ENCODE data around the gene PTPRM. TPM values are rescaled to one million over a fixed set of nuclear protein-coding genes. Genes with fewer than 3 reads are reported as not detected.

The PTPRM gene
- total RNA-seq, 1 experiment from 2014 or later, result 100.0 TPM

DNA sequence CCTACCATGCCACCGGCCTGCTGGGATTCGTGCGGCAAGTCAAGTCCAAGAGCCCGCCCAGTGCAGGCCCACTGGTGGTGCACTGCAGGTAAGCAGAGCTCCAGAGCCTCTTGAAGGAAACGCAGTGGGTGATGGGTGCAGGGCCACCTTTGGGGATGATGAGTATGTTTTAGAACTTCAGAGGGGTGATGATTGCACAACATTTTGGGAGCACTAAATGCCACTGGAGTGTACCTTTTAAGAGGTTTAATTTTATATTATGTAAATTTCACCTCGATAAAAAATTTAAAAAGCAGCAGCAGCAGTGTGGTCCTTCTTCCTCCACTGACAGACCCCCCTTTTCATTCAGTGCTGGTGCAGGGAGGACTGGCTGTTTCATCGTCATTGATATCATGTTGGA lies 809.0 kb downstream of the PTPRM start:
- Histone ChIP-seq H3K4me3 (ENCODE audit: low read depth, low read length) (no peak overlapping the region), H3K36me3 (ENCODE audit: control insufficient read depth, insufficient read depth, low read length) (peaks cover 1% of the 10 kb centered on the region), H3K4me1 (peaks cover 9% of the 10 kb centered on the region), H3K9me3 (no peaks in the 10 kb centered on the region), H3K27me3 (replicated peaks; ENCODE audit: control insufficient read depth, insufficient read depth, low read length) (no peaks in the 10 kb centered on the region)
- H3K27me3 Mint-ChIP-seq (ENCODE audit: insufficient read depth, unreplicated experiment), result no peaks in the 10 kb centered on the region
- DNase-seq, result no peak
- H3K4me3 Mint-ChIP-seq (ENCODE audit: unreplicated experiment), result no peak overlapping the region
- TF ChIP-seq, protein P1, sequence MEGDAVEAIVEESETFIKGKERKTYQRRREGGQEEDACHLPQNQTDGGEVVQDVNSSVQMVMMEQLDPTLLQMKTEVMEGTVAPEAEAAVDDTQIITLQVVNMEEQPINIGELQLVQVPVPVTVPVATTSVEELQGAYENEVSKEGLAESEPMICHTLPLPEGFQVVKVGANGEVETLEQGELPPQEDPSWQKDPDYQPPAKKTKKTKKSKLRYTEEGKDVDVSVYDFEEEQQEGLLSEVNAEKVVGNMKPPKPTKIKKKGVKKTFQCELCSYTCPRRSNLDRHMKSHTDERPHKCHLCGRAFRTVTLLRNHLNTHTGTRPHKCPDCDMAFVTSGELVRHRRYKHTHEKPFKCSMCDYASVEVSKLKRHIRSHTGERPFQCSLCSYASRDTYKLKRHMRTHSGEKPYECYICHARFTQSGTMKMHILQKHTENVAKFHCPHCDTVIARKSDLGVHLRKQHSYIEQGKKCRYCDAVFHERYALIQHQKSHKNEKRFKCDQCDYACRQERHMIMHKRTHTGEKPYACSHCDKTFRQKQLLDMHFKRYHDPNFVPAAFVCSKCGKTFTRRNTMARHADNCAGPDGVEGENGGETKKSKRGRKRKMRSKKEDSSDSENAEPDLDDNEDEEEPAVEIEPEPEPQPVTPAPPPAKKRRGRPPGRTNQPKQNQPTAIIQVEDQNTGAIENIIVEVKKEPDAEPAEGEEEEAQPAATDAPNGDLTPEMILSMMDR (IDR thresholded peaks at IDR 0.05; ENCODE audit: insufficient read depth in 1 of 2, low read depth in 1 of 2, low read length in 1 of 2, severe bottlenecking in 1 of 2, unreplicated experiment in 1 of 2), result no peak
- CTCF ChIA-PET, result interaction anchor here (0.6 kb wide), 1 partner anchor 1113 kb away, joined by 3 read pairs; no protein-coding TSS in a partner anchor
- intact Hi-C loops (cut with micrococcal nuclease; ENCODE audit: unreplicated experiment), result no loop called here
- peaks cover 56% of the 10 kb centered on the region for H3K36me3 Mint-ChIP-seq (ENCODE audit: insufficient read depth, unreplicated experiment)
- H3K4me1 Mint-ChIP-seq (ENCODE audit: low read depth, unreplicated experiment), result peaks cover 8% of the 10 kb centered on the region
- H3K9me3 Mint-ChIP-seq (ENCODE audit: unreplicated experiment), result no peaks in the 10 kb centered on the region
- H3K27ac Mint-ChIP-seq (ENCODE audit: unreplicated experiment), result peak overlapping the region; percentile 43
- POLR2A ChIA-PET, result no interaction called here
- BruUV-seq (replicated peaks), result no TSS peak

DNA sequence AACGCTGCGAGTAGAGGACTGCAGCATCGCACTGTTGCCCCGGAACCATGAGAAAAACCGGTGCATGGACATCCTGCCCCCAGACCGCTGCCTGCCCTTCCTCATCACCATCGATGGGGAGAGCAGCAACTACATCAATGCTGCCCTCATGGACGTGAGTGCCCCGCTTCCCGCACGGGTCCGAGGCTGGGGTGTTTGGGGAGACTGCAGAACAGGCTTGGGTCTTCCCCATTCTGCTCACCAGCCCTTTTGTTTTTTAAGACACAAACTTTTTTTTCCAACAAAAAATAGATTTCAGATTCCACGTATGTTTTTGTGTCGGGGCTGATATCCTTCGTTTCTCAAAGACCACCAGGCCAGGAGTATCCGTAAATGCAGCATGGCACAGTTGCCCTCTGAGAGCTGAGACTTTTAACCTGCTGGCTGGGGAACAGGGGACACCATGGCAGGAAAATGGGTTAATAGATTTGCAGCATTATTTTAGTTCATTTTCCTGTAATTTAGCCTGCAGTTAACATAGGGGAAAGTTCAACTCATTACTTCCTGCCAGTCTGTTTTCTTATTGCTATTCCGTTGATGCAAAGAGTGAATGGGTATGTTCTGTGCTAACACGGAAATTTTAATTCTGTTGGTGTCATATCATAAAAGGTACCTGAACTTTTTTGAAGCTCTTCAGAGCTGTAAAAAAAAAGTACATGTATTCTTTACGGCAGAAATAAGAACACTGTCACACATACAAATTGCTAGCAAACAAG lies 812.2 kb downstream of the PTPRM start:
- no peaks in the 10 kb centered on the region for H3K9me3 Mint-ChIP-seq (ENCODE audit: unreplicated experiment)
- peaks cover 7% of the 10 kb centered on the region for H3K4me1 Mint-ChIP-seq (ENCODE audit: low read depth, unreplicated experiment)
- no peaks in the 10 kb centered on the region for H3K27me3 ChIP-seq (replicated peaks; ENCODE audit: control insufficient read depth, insufficient read depth, low read length)
- H3K4me3 ChIP-seq (ENCODE audit: low read depth, low read length), result no peak overlapping the region
- TF ChIP-seq, protein P1 (IDR thresholded peaks at IDR 0.05; ENCODE audit: insufficient read depth in 1 of 2, low read depth in 1 of 2, low read length in 1 of 2, severe bottlenecking in 1 of 2, unreplicated experiment in 1 of 2), result no peak
- no peak overlapping the region for H3K27ac Mint-ChIP-seq (ENCODE audit: unreplicated experiment)
- H3K4me3 Mint-ChIP-seq (ENCODE audit: unreplicated experiment), result no peak overlapping the region
- no peaks in the 10 kb centered on the region for H3K27me3 Mint-ChIP-seq (ENCODE audit: insufficient read depth, unreplicated experiment)
- no peak for DNase-seq
- H3K9me3 ChIP-seq, result no peaks in the 10 kb centered on the region
- ChIA-PET POLR2A (no interaction called here), CTCF (no interaction called here)
- H3K4me1 ChIP-seq, result peaks cover 5% of the 10 kb centered on the region
- H3K36me3 ChIP-seq (ENCODE audit: control insufficient read depth, insufficient read depth, low read length), result peaks cover 1% of the 10 kb centered on the region
- intact Hi-C loops (cut with micrococcal nuclease; ENCODE audit: unreplicated experiment), result no loop called here
- peaks cover 52% of the 10 kb centered on the region for H3K36me3 Mint-ChIP-seq (ENCODE audit: insufficient read depth, unreplicated experiment)
- BruUV-seq (replicated peaks), result no TSS peak

DNA sequence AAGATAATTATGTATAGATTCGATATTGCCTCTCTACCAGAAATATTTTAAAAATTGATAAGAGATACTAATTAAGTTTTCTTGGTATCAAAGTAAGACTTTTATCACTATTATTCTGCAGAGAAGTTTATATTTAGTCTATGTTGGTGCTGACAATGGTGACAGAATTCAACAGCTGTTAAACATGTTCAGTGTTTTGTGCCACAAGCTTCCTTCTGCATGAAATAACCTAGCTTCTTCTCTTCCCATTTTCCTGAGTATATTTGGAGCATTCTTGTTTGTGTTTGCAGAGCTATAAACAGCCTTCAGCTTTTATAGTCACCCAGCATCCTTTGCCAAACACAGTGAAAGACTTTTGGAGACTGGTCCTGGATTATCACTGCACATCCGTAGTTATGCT lies 812.9 kb downstream of the PTPRM start:
- TF ChIP-seq, protein P1 (IDR thresholded peaks at IDR 0.05; ENCODE audit: insufficient read depth in 1 of 2, low read depth in 1 of 2, low read length in 1 of 2, severe bottlenecking in 1 of 2, unreplicated experiment in 1 of 2), result no peak
- intact Hi-C loops (cut with micrococcal nuclease; ENCODE audit: unreplicated experiment), result loop anchor here (10.0 kb wide), 1 partner anchor 85 kb away; no protein-coding TSS in a partner anchor
- no peak for DNase-seq
- Mint-ChIP-seq H3K9me3 (ENCODE audit: unreplicated experiment) (no peaks in the 10 kb centered on the region), H3K36me3 (ENCODE audit: insufficient read depth, unreplicated experiment) (peaks cover 59% of the 10 kb centered on the region), H3K27ac (ENCODE audit: unreplicated experiment) (no peak overlapping the region), H3K4me3 (ENCODE audit: unreplicated experiment) (no peak overlapping the region), H3K4me1 (ENCODE audit: low read depth, unreplicated experiment) (peaks cover under 1% of the 10 kb centered on the region), H3K27me3 (ENCODE audit: insufficient read depth, unreplicated experiment) (no peaks in the 10 kb centered on the region)
- Histone ChIP-seq H3K4me1 (no peaks in the 10 kb centered on the region), H3K36me3 (ENCODE audit: control insufficient read depth, insufficient read depth, low read length) (peaks cover 1% of the 10 kb centered on the region), H3K9me3 (no peaks in the 10 kb centered on the region), H3K27me3 (replicated peaks; ENCODE audit: control insufficient read depth, insufficient read depth, low read length) (no peaks in the 10 kb centered on the region), H3K4me3 (ENCODE audit: low read depth, low read length) (no peak overlapping the region)
- ChIA-PET CTCF (no interaction called here), POLR2A (no interaction called here)
- BruUV-seq (replicated peaks), result no TSS peak

Measured in Caco-2 (cell line).